Esophagus squamous epithelium (tissue), 5 donors: ENCODE results near the gene SKI. TPM values are rescaled to one million over a fixed set of nuclear protein-coding genes. Genes with fewer than 3 reads are reported as not detected.

Source experiments
- DNase-seq: peaks from one replicate; lab custom pipeline; 2025; lab: John Stamatoyannopoulos, UW
- H3K27ac ChIP-seq, 4 donors: fragments of 200-600 bp; sonication (generic); one replicate each; pipeline ENCODE4 v1.5.1; 2016 to 2019; ENCODE audit warnings: mild to moderate bottlenecking in 1 of 4
- H3K27me3 ChIP-seq, 4 donors: fragments of 200-600 bp; sonication (generic); 1 replicate in 3 of 4; 2 replicates in 1 of 4; pipeline versions ENCODE4 v1.5.1 to v1.6.0; 2017 to 2021; ENCODE audit warnings: antibody characterized with exemption in 1 of 4
- H3K36me3 ChIP-seq, 3 donors: fragments of 200-600 bp; sonication (generic); one replicate each; pipeline ENCODE4 v1.5.1; 2016 to 2019
- H3K4me1 ChIP-seq, 3 donors: fragments of 200-600 bp; sonication (generic); one replicate each; pipeline ENCODE4 v1.5.1; 2017 to 2019
- H3K4me3 ChIP-seq, 4 donors: fragments of 200-600 bp; sonication (generic); 1 replicate in 3 of 4; 2 replicates in 1 of 4; pipeline ENCODE4 v1.5.1; 2016 to 2019; ENCODE audit warnings: mild to moderate bottlenecking in 2 of 4, moderate library complexity in 1 of 4
- H3K9me3 ChIP-seq, 3 donors: fragments of 200-600 bp; sonication (generic); one replicate each; pipeline ENCODE4 v1.5.1; 2016 to 2019
- POLR2A ChIP-seq, 4 donors: fragments of 450-650 bp; IDR thresholded peaks; one replicate each; pipeline ENCODE4 v1.6.1; 2017; ENCODE audit warnings: antibody characterized with exemption in 4 of 4, mild to moderate bottlenecking in 4 of 4, moderate library complexity in 3 of 4
- WGBS, 2 donors: methylation state at CpG; one replicate each; pipeline ENCODE4 v1.1.5; 2018; 5-methylcytosine and 5-hydroxymethylcytosine counted together
- intact Hi-C: fragments of 100-400 bp; cut with DNase I; formaldehyde crosslinking; loops from one replicate; pipeline ENCODE4 v1.15.0; 2022
- total RNA-seq, 4 donors: library from RNA; depleted of rRNA; stranded (reverse); fragments of >200 nt; gene quantifications; one replicate each; pipeline ENCODE4 v1.1.0, GENCODE V29; 2016
- TF ChIP-seq, protein P1 (sequence below), 6 experiments: fragments of 450-650 bp in 4 of 6; fragments of 200-600 bp in 2 of 6; sonication (generic) in 2 of 6; IDR thresholded peaks; one replicate each; pipeline ENCODE4 v1.5.1; 2016 to 2019; ENCODE audit warnings: antibody characterized with exemption in 6 of 6, mild to moderate bottlenecking in 4 of 6, moderate library complexity in 4 of 6
- donor health status: DM: yes; HTN: yes; CAD: no.

SKI gene
- total RNA-seq, 4 donors from 2014 or later, result 18.2 to 38.8 (median 25.2) TPM

DNA sequence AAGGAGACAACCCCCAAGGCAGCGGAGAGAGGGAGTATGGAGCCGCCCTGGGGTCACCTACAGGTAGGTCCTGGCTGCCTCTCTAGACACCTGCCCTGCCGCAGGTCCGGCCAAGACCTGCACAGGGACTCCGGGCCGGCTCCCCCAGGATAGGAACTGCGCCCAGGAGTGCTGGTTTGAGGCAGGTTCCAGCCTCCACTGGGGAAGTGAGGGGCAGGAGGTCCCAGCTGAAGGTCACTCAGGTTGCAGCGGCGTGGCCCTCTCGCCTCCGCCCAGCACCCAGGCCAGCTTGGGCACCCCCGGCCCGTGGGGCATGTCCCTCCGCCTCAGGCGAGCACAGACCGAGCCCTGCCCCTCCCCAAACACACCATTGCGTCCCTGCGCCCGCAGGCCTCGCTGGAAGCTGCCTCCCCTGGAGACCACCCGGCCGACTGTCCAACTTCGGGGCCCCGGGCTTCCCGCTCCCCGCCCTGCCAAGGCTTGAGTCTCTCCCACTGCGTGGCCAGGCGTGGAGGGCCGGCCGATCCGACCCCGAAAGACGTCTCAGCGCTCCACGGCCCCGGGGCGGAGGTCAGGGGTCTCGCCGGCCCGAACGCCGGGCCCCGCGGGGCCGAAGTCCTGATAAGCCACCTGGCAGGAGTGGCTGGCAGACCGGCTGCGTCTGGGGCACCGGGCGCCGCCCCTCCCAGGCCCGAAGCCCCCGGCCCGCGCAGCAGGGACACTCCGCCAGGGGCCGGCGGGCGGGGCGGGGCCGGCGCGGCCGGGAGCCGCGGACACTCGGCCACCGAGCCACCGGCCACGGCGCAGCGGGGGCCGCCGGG lies 1.4 kb upstream of the SKI start:
- intact Hi-C loops, result no loop called here
- TF ChIP-seq, protein P1, sequence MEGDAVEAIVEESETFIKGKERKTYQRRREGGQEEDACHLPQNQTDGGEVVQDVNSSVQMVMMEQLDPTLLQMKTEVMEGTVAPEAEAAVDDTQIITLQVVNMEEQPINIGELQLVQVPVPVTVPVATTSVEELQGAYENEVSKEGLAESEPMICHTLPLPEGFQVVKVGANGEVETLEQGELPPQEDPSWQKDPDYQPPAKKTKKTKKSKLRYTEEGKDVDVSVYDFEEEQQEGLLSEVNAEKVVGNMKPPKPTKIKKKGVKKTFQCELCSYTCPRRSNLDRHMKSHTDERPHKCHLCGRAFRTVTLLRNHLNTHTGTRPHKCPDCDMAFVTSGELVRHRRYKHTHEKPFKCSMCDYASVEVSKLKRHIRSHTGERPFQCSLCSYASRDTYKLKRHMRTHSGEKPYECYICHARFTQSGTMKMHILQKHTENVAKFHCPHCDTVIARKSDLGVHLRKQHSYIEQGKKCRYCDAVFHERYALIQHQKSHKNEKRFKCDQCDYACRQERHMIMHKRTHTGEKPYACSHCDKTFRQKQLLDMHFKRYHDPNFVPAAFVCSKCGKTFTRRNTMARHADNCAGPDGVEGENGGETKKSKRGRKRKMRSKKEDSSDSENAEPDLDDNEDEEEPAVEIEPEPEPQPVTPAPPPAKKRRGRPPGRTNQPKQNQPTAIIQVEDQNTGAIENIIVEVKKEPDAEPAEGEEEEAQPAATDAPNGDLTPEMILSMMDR (IDR thresholded peaks at IDR 0.05), result no peak
- TF ChIP-seq POLR2A (IDR thresholded peaks at IDR 0.05), result no peak
- DNase-seq, result no peak

DNA sequence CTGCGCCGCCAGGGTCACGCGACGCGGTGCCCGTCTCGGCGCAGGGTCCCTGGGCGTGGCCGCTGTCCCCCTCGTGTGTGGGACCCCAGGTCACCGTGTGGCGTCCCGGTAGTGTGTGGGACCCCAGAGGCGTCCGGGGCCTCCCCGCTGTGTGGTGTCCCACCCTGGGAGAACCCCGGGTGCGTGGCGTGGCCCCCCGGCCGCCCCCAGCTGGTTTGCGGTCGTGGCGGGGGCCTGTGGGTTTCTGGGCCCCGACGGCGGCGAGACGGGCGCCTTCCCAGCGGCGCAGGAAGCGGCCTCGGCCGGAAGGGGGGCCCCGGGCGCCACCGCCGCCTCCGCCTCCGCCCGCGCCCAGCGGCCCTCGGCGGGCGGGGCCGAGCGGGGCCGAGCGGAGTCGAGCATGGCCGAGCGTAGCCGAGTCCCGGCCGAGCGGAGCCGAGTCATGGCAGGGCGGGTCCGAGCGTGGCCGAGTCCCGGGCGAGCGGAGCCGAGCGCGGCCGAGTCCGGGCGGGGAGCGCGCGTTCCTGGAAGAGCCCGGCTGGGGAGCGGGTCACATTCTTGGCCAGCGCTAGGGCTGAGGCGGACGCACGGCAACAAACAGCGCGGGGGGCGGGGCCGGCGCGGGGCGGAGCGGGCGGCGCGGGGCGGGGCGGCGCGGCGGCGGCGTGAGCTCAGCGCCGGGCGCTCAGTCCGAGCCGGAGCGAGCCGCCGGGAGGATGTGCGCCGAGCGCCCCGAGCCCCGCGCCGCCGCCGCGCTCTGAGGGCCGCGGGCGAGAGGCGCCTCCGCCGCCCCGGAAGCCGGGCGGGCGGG lies 568 bp upstream of the SKI start:
- intact Hi-C loops, result no loop called here
- Histone ChIP-seq H3K4me1 (peaks cover 25 to 49% (median 40%) of the 10 kb centered on the region in 3 donors), H3K36me3 (no peaks in the 10 kb centered on the region), H3K4me3 (peak overlapping the region; percentile 65 to 97 (median 88)), H3K27ac (peak overlapping the region; percentile 97 to 100 (median 99)), H3K9me3 (no peaks in the 10 kb centered on the region), H3K27me3 (no peaks in the 10 kb centered on the region)
- peak; percentile 52 for DNase-seq
- no CpG with 5 or more reads among the region's 129 CpGs for WGBS, 2 donors
- TF ChIP-seq POLR2A (IDR thresholded peaks at IDR 0.05), result peak in 2 of 4 donors; percentile 80 to 82
- TF ChIP-seq, protein P1 (IDR thresholded peaks at IDR 0.05), result peak in 3 of 6 experiments; percentile 23 to 40 (median 35)

More for the DNA sequence above, 1.4 kb upstream of the SKI start:
- Histone ChIP-seq H3K9me3 (no peaks in the 10 kb centered on the region), H3K36me3 (no peaks in the 10 kb centered on the region), H3K4me1 (peaks cover 17 to 41% (median 32%) of the 10 kb centered on the region in 3 donors), H3K27me3 (no peaks in the 10 kb centered on the region), H3K27ac (peak overlapping the region; percentile 97 to 100 (median 99)), H3K4me3 (peak overlapping the region; percentile 65 to 97 (median 88))
- WGBS, 2 donors, result 83% methylated on average over 1 of the region's 73 CpGs; no CpG with 5 or more reads in 1 of the 2 donors

DNA sequence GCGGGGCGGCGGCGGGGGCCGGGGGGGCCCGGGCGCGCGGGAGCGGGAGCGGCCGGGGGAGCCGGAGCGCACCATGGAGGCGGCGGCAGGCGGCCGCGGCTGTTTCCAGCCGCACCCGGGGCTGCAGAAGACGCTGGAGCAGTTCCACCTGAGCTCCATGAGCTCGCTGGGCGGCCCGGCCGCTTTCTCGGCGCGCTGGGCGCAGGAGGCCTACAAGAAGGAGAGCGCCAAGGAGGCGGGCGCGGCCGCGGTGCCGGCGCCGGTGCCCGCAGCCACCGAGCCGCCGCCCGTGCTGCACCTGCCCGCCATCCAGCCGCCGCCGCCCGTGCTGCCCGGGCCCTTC lies 546 bp downstream of the SKI start:
- H3K4me1 ChIP-seq, result peaks cover 36 to 60% (median 51%) of the 10 kb centered on the region in 3 donors
- no peaks in the 10 kb centered on the region for H3K27me3 ChIP-seq
- no CpG with 5 or more reads among the region's 50 CpGs for WGBS, 2 donors
- intact Hi-C loops, result no loop called here
- no peak for TF ChIP-seq POLR2A (IDR thresholded peaks at IDR 0.05)
- TF ChIP-seq, protein P1 (IDR thresholded peaks at IDR 0.05), result no peak
- peak overlapping the region; percentile 42 to 77 (median 68) for H3K4me3 ChIP-seq
- H3K36me3 ChIP-seq, result no peaks in the 10 kb centered on the region
- H3K27ac ChIP-seq, result peak overlapping the region; percentile 82 to 94 (median 91)
- no peak for DNase-seq
- H3K9me3 ChIP-seq, result no peaks in the 10 kb centered on the region

DNA sequence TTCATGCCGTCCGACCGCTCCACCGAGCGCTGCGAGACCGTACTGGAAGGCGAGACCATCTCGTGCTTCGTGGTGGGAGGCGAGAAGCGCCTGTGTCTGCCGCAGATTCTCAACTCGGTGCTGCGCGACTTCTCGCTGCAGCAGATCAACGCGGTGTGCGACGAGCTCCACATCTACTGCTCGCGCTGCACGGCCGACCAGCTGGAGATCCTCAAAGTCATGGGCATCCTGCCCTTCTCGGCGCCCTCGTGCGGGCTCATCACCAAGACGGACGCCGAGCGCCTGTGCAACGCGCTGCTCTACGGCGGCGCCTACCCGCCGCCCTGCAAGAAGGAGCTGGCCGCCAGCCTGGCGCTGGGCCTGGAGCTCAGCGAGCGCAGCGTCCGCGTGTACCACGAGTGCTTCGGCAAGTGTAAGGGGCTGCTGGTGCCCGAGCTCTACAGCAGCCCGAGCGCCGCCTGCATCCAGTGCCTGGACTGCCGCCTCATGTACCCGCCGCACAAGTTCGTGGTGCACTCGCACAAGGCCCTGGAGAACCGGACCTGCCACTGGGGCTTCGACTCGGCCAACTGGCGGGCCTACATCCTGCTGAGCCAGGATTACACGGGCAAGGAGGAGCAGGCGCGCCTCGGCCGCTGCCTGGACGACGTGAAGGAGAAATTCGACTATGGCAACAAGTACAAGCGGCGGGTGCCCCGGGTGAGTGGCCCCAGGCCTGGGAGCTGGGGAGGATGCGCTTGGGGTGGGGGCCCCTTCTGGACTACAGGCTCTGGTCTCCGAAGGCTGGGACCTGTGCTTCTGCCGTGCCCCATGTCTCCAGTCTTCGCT lies 1.1 kb downstream of the SKI start:
- no peak for DNase-seq

More for the DNA sequence above, 1.1 kb downstream of the SKI start:
- Histone ChIP-seq H3K36me3 (no peaks in the 10 kb centered on the region), H3K4me1 (peaks cover 42 to 66% (median 57%) of the 10 kb centered on the region in 3 donors), H3K27ac (peak overlapping the region; percentile 82 to 94 (median 91)), H3K27me3 (no peaks in the 10 kb centered on the region), H3K9me3 (no peaks in the 10 kb centered on the region), H3K4me3 (peak overlapping the region; percentile 42 to 77 (median 68))
- TF ChIP-seq POLR2A (IDR thresholded peaks at IDR 0.05), result peak in 1 of 4 donors; percentile 39
- TF ChIP-seq, protein P1 (IDR thresholded peaks at IDR 0.05), result peak in 1 of 6 experiments; percentile 7
- 17% methylated on average over 3 of the region's 77 CpGs; no CpG with 5 or more reads in 1 of the 2 donors for WGBS, 2 donors
- intact Hi-C loops, result no loop called here
